T-helper 22 cell (primary cell): ENCODE results near the gene KCNJ5.

ENCODE experiments used
- DNase-seq: peaks from one replicate; pipeline ENCODE4 v3.0.0-alpha.2; 2020; ENCODE audit warnings: low read depth

The KCNJ5 gene

DNA sequence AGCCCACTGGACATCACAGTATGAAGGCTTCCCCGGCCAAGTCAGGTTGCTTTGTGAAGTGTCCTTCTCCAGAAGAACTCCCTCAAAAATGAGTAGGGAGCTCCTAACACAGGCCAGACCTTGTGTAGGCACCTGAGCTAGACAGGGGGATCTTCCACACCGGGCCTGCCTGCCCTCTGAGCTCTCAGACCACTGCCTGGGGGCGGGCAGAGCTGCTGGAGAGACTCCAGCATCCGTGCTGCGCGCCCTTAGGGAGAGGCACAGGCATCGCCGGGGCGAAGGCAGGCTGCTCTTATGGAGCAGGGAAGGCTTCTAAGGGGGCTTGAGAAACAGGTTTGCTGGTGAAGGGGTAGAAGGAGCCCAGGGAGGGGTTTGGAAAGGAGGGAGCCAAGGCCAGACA, 4.4 kb downstream of the KCNJ5 start:
- DNase-seq, result no peak

DNA sequence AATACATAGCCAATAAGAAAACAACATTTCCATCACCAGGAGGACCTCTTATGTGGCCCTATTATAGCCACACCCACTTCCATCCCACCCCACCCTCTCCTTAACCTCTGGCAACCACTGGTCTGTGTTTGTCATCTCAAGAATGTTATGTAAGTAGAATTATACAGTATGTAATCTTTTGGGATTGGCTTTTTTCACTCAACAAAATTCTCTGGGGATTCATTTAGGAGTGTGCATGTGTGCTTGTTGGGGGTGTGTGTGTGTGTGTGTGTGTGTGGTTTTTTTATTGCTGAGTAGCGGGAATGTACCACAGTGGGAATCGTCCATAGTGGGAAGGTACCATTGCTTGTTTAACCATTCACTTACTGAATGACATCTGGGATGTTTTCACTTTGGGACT, 5.2 kb downstream of the KCNJ5 start:
- no peak for DNase-seq

DNA sequence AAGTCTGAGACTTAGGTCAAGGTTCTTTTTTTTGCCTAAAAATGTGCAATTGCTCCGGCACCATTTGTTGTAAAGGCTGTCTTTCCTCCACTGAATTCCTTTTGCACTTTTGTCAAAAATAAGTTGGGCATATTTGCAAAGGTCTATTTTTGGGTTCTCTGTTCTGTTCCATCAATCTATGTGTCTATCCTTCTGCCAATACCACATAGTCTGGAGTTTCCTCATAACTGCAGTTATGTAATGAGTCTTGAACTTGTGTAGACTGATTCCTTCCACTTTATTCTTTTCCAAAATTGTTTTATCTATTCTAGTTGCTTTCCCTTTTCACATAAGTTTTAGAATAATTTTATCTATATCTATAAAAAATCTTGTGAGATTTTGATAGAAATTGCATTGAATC, 6.7 kb downstream of the KCNJ5 start:
- DNase-seq, result no peak

DNA sequence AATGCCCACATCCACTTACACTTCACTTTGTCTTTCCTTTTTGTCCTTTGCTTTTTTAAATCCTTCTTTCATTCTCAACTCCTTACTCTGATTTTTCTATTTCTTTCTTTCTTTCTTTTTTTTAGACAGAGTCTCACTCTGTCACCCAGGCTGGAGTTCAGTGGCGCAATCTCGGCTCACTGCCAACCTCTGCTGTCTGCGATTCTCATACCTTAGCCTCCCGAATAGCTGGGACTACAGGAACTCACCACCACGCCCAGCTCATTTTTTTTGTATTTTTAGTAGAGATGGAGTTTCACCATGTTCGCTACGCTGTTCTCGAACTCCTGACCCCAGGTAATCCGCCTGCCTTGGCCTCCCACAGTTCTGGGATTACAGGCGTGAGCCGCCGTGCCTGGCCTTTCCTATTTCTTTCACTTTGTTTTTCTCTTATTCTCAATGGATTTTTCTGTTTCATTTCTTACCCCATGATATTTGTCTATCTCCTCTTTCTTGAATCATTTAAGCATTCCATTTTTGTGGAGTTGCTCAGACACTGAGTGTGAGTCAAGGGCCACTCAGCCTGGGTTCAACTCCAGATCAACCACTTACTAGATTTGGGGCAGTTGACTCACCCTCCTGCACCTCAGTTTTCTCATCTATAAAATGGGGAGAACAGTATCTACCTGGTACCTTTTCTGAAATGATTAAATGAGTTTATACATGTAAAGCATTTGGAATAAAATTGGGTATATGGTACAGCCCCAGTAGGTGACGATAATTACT, 7.6 kb downstream of the KCNJ5 start:
- no peak for DNase-seq

DNA sequence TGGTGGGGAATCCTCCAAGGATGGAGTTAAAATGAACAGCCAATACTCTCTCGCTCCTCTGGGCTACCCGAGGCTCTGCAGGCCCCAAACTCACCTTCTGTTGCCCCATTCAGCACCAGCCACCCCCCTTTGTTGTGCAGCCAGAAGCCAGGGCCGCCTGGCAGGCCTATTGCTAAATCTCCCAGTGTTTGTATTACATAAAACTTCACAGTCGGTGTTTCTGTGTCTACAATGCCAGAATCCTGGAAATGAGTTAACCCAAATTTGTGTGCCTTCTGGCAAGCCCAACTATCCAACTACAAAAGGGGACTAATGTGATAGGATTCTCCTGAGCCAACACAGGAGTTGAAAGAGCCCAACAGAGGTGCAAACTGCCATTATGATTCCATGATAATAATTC, 9.3 kb downstream of the KCNJ5 start:
- DNase-seq, result no peak

DNA sequence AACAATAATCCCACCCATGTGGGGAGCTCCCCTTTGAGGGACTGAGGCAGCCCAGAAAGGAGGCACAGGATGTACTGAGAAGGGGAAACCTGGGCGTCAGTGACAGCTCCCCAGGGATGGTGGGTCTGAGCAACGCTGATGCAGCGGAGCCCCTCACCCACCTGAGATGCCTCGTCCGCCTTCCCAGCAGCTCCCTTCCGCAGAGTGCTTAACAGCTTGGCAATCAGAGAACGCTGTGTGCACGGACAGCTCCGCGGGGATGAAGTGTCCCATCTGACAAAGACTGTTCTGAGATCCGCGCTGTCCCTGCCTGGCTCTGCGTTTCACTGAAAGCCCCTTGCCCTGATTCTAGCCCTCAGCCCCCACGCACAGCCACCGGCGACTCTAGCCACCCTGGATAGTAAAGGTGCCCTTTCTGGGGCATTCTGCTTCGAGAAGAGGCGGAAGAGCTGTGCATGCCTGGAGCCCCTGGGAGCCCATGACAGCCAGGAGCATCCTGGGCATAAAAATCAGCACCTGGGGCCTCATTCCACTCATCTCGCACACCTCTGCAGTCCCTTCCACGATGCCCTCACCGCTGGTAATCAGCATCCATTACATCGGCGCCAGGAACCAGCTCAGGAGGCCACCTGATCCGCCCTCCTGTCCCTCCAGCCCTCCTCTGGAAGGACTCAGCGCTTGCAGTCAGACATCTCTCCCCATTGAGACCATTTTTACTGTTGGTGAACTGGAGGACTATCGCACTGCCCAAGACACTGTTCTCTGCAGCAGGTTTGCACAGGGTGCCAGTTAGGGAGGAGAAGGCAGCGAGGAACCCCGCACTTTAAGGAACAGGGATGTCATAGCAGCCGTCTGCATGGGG, 10.7 kb downstream of the KCNJ5 start:
- no peak for DNase-seq

DNA sequence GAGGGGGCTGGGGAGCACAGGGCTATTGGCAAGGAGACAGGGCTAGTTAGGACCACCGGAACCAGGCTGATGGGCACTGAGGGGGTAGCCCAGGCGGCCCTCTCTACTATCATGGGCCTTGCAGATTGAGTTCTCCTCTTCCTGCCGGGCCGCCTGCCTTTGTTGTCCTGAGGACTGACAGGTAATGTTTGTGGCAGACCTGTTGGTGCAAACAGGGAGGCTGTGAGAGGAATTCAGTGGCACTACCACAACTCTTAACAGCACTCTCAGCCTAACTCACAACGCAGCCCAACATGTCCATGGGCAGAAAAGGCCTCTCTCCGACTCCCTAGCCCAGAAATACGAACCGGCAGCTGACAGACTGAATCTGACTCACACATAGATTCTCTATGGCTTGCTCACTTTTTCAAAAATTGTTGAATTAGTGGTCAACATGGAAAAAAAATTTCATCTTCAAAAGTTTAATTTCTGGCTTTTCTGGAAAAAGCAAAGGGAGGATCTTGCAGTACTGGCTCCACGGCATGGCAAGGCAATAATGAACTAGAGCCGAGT, 11.4 kb downstream of the KCNJ5 start:
- no peak for DNase-seq

DNA sequence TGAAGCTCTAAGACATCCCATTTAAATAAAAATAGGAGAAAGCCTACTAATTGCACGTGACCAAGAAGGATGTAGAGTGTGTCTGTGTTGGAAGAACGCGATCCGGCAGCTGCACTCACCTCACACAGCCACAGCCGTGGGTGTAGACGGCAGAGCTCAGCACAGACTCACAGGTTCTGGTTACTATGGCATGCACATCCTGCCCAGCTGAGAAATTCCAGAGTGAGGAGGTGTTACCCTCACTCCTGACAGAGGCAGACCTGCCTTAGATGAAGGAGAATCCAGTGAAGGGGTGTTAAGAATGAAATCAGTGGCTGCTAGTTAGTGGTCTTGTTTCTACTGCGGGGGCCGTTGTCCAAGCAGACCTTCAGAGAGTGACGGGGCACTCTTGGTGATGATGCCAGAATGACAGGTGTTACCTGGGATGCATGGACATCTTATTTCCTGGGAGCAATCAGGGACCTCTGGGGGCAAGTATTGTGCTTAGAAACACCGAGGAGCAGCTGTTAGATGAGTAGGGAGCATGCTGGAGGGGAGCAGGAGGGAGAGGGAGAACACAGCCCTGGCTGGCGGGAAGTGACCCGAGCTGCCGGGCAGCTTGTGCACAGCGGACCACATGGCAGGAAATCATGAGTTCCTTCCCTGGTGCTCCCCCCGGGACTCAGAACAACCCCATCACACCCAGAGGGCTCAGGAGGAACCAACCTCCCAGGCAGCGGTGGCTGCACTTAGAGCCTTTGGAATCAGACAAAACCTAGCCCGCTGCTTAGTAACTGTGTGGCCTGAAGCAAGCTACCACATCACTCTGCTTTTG, 12.3 kb downstream of the KCNJ5 start:
- DNase-seq, result no peak

DNA sequence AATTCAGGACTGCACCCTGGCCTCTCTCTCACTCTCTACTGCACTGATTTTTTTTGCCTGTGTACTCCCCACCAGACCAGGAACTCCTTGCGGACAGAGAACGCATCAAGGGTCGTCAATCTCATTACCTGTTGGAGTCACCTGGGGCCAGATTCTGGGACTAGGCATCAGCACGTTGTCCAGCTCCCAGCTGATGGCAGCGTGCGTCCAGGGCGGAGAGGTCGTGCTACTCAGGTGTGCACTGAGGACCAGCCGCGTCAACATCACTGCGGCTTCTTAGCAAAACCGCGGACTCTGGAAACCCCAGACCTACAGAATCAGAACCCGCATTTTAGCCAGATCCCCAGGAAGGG, 13.1 kb downstream of the KCNJ5 start:
- DNase-seq, result no peak

DNA sequence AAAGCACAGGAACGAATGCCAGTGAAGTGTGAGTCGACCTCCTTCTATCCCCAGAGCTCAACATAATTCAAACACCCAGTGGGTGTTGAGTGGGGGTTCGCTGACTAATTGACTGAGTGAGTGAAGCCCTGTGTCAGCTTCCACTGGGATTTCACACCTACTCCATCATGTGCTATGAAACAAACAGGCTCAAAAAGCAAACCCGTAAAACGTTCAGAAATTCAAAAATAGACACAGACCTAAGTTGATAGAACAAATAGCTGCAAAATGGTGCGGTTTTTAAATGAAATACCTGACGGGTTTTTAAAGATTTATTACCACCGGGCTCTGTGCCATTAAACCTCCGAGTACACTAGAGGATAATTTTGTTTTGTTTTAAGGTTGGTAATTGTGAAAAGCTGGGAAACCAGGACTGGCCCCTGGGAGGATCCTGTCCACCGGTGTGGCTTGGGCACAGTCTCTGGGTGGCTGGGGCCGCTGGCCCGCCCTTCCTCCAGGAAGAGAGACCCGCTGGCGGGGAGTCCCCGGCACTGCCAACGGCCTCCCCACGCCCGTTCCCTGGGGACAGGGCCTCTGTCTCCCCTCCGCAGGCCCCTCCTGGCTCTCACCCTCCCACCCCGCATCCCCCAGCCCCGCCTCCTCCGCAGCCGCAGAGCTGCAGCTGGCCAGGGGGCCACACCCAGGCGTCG, 13.6 kb downstream of the KCNJ5 start:
- DNase-seq, result no peak

DNA sequence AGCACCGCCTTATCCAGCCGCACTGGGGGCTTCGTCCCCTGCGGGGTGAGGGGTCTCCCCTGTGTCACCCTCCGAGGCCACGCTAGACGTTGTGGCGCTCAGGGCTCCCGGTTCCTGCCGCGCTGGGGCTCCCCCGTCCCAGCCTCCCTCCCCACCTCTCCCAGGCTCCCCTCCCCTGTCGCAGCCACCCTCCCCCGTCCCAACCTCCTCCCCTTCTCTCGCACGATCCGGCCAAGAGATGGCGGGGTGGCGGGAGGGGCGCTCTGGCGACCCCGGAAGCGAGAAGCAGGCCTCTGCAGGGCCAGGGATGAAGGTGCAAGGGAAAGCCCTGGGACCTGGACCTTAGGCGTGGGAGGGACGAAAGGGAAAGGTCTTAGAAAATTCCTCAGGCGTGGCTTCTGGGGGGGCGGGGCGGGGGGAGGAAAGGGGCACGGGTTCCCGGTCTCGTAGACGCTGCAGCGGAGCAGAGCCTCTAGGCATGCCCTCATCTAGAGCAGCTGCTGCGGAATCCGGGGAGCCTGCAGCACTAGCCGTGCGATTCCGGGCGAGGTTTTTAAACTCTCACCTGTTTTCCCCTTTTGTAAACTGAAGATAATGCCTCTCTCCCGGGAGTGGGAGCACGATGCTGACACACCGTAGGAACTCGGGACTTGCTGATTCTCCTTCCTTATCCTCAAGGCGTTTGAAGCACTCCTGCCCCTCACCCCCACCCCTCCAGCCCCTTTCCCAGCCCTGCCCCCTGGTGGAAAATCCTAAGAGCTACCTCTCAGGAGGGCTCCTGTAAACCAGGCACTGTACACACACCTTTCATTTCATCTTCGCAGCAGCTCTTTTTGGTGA, 14.4 kb downstream of the KCNJ5 start:
- no peak for DNase-seq

DNA sequence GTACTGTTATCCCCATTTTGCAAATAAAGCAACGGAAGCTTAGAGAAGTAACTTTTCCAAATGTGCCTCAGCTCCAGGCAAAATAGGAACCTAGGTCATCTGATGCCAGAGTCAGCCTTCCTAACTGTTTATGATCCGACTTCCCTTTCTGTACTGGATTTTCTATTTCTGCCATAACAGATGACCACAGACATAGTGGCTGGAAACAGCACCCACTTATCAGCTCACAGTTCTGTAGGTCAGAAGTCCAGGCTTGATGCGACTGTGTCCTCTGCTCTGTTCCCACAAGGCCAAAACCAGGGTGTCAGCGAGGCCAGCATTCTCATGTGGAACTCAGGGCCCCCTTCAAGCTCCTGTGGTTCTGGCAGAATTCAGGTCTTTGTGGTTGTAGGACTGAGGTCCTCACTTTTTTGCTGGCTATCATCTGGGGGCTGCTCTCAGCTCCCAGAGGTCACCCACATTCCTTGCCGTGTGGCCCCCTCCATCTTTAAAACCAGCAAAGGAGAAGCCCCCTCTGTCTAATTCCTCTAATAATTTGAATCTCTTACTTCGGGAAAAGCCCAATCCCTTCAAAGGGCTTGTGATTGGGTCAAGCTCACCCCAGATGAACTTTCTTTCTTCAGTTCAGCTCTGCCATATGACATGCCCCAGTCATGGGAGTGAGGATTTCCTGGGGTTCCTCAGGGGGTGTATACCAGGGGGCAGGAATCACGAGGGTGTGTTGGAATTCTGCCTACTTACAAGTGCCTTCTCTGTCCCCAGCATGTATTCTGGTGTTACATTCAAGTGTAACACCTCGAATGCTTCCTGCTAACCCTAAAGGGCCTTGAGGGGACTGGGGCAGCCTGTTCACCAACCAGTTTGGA, 15.3 kb downstream of the KCNJ5 start:
- no peak for DNase-seq

DNA sequence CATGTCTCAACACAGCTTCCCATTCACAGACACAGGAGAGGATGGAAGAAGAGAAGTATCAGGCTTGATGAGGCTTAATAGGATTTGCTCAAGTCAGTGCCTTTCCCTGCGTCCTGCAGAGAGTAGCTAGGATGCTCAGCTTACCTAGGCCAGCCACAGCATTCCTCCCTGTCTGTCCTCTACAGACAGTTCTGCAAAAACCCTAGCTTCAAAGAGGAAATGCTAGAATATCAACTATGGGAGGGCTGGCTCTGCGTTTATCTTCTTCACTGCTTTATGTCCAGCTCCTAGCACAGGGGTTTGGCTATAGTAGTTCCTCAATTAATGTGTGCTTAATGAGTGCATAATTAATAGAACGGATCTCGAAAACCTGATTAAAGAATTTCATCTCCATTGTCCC, 16.4 kb downstream of the KCNJ5 start:
- DNase-seq, result no peak

DNA sequence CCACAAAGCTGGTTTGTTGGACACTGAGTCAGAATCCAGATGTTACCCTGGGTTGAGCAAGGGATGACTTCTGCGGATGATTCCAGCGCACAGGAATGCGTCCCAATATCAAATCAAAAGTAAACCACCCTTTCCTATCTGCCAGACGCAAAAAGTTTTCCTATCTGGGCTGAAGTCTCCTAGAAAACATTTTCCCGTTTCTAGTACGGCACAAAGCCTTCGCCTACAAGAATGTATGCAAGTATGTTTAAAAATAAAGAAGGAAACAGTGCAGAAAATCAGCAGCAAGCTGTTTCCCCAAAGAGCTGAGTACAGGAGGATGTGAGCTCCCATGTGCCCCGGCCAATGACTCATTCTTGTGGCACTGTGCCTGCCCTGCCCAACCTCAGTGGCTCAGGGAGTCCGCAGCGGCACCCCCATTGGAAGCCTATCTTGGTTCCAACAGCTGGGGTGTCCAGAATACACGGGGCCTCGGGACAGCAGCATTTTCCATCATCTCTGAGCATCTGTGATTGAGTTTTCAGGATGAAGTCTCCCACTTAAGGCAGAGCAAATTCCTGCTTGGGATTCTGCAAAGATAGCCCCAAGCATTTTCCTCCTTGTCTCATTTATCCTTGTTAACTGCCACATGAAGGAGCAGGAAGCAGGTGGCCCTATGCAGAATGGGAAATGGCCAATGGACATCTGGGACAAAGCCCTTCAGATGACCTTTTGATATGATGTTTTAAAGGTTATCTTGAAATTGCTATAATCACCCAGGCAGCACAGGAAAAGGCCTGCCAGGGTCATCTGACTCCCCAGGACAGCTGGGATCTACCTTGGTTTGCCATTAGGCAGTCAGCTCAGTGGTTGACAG, 17.5 kb downstream of the KCNJ5 start:
- DNase-seq, result no peak

DNA sequence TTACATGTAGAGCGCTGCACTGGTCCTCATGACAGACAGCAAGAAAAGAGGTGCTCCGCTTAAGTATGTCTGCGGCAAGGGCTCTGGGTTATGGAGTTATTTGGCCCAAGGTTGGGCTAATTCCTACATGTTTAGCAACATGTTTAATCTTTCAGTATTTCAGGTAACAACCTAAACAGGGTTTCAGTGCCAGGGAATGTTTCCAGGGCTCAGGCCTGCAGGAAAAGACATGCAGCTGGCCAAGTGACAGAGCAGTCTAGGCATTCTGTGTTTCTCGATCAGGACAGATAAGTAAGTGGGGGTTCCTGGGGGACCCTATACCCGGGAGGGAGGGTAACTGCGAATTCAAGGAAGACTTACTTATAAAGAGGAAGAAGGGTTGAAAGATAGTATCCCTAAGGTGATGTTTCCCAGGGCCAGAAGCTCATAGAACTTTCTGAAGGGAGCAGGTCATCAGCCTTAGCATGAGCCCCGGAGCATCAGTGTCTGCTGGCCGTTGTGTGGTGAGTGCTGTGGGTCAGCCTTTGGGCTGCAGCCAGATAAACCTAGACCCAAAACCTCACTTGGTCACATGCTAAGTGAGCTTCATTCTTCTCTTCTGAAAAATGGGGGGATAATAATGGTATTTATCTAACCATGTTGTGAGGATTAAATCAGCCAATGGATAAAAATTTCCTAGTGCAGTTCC, 18.4 kb downstream of the KCNJ5 start:
- DNase-seq, result no peak

DNA sequence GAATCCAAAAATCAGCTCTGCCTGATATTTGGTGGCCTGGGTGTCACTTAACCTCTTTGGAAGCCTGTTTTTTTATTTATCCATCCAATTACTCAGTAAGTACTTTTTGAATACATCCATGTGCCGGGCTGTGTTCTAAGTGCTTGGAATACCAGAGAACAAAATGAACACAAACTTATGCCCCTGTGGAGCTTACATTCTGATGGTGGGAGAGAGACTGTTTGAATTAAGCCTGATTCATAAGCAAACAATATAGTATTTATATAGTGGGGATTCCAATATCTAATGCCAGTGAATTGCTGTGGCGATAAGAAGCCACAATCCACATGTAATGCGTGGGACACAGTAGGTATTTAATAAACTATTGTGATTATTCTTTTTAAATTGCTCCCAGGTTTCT, 19.4 kb downstream of the KCNJ5 start:
- no peak for DNase-seq

DNA sequence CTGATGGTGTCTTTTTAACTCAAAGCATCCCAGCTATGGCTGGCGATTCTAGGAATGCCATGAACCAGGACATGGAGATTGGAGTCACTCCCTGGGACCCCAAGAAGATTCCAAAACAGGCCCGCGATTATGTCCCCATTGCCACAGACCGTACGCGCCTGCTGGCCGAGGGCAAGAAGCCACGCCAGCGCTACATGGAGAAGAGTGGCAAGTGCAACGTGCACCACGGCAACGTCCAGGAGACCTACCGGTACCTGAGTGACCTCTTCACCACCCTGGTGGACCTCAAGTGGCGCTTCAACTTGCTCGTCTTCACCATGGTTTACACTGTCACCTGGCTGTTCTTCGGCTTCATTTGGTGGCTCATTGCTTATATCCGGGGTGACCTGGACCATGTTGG, 20.1 kb downstream of the KCNJ5 start:
- no peak for DNase-seq

DNA sequence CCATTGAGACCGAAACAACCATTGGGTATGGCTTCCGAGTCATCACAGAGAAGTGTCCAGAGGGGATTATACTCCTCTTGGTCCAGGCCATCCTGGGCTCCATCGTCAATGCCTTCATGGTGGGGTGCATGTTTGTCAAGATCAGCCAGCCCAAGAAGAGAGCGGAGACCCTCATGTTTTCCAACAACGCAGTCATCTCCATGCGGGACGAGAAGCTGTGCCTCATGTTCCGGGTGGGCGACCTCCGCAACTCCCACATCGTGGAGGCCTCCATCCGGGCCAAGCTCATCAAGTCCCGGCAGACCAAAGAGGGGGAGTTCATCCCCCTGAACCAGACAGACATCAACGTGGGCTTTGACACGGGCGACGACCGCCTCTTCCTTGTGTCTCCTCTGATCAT, 20.5 kb downstream of the KCNJ5 start:
- DNase-seq, result no peak
